HEK293 (cell line): ENCODE measurements around the gene STYX.

Source experiments
- CTCF ChIA-PET: fragments of 350-600 bp; formaldehyde crosslinking; extraction: SDS; loops from one replicate; lab custom pipeline; 2021; ENCODE audit warnings: antibody characterized with exemption; lab: Yijun Ruan, JAX
- POLR2A ChIA-PET: fragments of 300-600 bp; formaldehyde crosslinking; extraction: SDS; loops from one replicate; lab custom pipeline; 2020; ENCODE audit warnings: antibody characterized with exemption, inconsistent platforms; lab: Yijun Ruan, JAX
- H3K27ac ChIP-seq: fragments of 200-500 bp; sonication (Bioruptor generic); 2 replicates; pipeline ENCODE4 v1.5.1; 2014; ENCODE audit warnings: low read depth, low read length, control low read depth, inconsistent platforms; ENCODE audit errors: extremely low read depth
- H3K36me3 ChIP-seq, 2 experiments: fragments of 200-500 bp in 1 of 2; sonication (Bioruptor generic) in 1 of 2; 1 replicate in 1 of 2; 2 replicates in 1 of 2; pipeline ENCODE4 v1.5.1; 2014 to 2017; ENCODE audit warnings: inconsistent platforms in 2 of 2, low read length in 2 of 2; ENCODE audit not compliant: control insufficient read depth in 2 of 2, insufficient read depth in 1 of 2
- H3K4me1 ChIP-seq: fragments of 200-500 bp; sonication (Bioruptor generic); 2 replicates; pipeline ENCODE4 v1.5.1; 2014; ENCODE audit warnings: mild to moderate bottlenecking, low read length, inconsistent platforms; ENCODE audit not compliant: control insufficient read depth, insufficient read depth
- H3K4me3 ChIP-seq: 2 replicates; pipeline ENCODE4 v1.5.1; 2011; ENCODE audit warnings: low read depth, mild to moderate bottlenecking, control low read depth, low read length, moderate library complexity
- H3K9me3 ChIP-seq: fragments of 200-500 bp; sonication (Bioruptor generic); 2 replicates; pipeline ENCODE4 v1.5.1; 2014; ENCODE audit warnings: low read depth, low read length, inconsistent platforms; ENCODE audit not compliant: control insufficient read depth, insufficient read depth
- GLI2 ChIP-seq: fragments of 450-650 bp; formaldehyde crosslinking; IDR thresholded peaks from 2 replicates; pipeline ENCODE4; 2017; ENCODE audit warnings: missing biosample characterization, missing genetic modification characterization, low read depth, borderline replicate concordance
- IKZF3 ChIP-seq: fragments of 450-650 bp; IDR thresholded peaks from 2 replicates; pipeline ENCODE4 v1.5.0; 2018; ENCODE audit warnings: missing biosample characterization, mild to moderate bottlenecking, missing genetic modification characterization, moderate library complexity
- PRDM6 ChIP-seq: fragments of 450-650 bp; formaldehyde crosslinking; IDR thresholded peaks from 2 replicates; pipeline ENCODE4 v1.5.1; 2017; ENCODE audit warnings: missing biosample characterization, missing genetic modification characterization
- SP7 ChIP-seq: fragments of 450-650 bp; formaldehyde crosslinking; IDR thresholded peaks from 2 replicates; pipeline ENCODE4 v1.5.1; 2016; ENCODE audit warnings: missing biosample characterization, missing genetic modification characterization
- YY2 ChIP-seq: fragments of 450-650 bp; formaldehyde crosslinking; IDR thresholded peaks from 2 replicates; pipeline ENCODE4 v1.5.1; 2016; ENCODE audit warnings: missing biosample characterization, missing genetic modification characterization
- ZBTB11 ChIP-seq: fragments of 450-650 bp; formaldehyde crosslinking; conservative IDR thresholded peaks from 2 replicates; pipeline ENCODE4 v1.5.1; 2016; ENCODE audit warnings: low read depth, missing biosample characterization, missing genetic modification characterization
- ZFP3 ChIP-seq: fragments of 450-650 bp; formaldehyde crosslinking; IDR thresholded peaks from 2 replicates; pipeline ENCODE4 v1.5.1; 2016; ENCODE audit warnings: low read depth, missing biosample characterization, missing genetic modification characterization
- ZNF155 ChIP-seq: fragments of 450-650 bp; formaldehyde crosslinking; IDR thresholded peaks from 2 replicates; pipeline ENCODE4 v1.5.1; 2016; ENCODE audit warnings: missing biosample characterization, missing genetic modification characterization
- ZNF335 ChIP-seq: fragments of 450-650 bp; formaldehyde crosslinking; conservative IDR thresholded peaks from 2 replicates; pipeline ENCODE4 v1.5.1; 2016; ENCODE audit warnings: missing biosample characterization, missing genetic modification characterization
- ZNF416 ChIP-seq: fragments of 450-650 bp; formaldehyde crosslinking; IDR thresholded peaks from 2 replicates; pipeline ENCODE4 v1.5.1; 2016; ENCODE audit warnings: missing biosample characterization, missing genetic modification characterization
- ZNF701 ChIP-seq: fragments of 450-650 bp; formaldehyde crosslinking; IDR thresholded peaks from 2 replicates; pipeline ENCODE4 v1.5.1; 2016; ENCODE audit warnings: missing biosample characterization, missing genetic modification characterization
- ZXDB ChIP-seq: fragments of 450-650 bp; formaldehyde crosslinking; IDR thresholded peaks from 2 replicates; pipeline ENCODE4 v1.5.1; 2016; ENCODE audit warnings: missing biosample characterization, missing genetic modification characterization
- TF ChIP-seq, protein P1 (sequence below): fragments of 450-650 bp; formaldehyde crosslinking; IDR thresholded peaks from 2 replicates; pipeline ENCODE4 v1.5.1; 2016; ENCODE audit warnings: missing biosample characterization, missing genetic modification characterization, low read depth
- TF ChIP-seq, protein P2 (sequence below): fragments of 450-650 bp; formaldehyde crosslinking; IDR thresholded peaks from 2 replicates; pipeline ENCODE4 v1.5.1; 2016; ENCODE audit warnings: missing biosample characterization, missing genetic modification characterization
- TF ChIP-seq, protein P3 (sequence below): fragments of 450-650 bp; formaldehyde crosslinking; IDR thresholded peaks from 2 replicates; pipeline ENCODE4 v1.5.1; 2016; ENCODE audit warnings: missing biosample characterization, missing genetic modification characterization

STYX gene

DNA sequence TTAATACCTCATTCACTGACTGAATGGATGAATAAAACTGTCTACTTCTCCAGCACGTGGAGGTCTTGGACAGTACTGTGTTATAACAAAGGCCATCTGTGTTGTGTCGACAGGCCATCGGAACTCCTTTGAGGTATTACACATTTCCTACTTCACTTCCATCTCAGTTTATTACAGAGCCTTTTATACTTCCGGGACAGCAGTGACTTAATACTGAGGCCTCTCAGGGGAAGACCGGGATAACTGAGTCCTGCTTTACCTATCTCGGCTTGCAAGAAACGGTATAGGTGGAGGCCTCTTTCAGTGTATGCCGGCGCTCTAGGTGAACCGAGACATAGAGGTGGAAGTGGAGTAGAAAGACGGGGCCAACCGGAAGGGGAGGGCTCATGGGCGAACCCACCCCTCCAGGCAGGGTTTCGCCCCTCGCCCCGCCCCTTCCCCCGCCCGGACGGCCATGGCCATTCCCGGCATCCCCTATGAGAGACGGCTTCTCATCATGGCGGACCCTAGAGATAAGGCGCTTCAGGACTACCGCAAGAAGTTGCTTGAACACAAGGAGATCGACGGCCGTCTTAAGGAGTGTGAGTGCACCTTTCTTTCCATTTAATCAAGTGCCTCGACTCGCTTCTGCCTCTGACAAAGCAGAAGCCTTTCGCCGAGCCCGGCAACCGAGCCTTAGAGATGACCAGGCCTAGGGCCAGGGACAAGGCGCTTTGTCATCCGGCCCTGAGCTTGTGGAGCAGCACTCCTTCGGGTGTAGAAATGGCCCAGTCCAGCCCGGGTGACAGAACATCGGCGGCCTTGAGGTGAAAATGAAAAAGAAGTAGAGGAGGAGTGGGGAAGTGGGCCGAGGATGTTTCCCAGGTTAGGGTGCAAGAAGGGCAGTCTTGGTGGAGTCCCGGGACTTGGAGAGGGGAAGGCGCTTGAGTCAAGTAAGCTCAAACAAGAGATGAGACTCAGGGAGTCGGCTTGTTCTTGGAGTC lies 23.0 kb upstream of the STYX start, which contains the start of gene PSMC6 (continued):
- TF ChIP-seq, protein P1, sequence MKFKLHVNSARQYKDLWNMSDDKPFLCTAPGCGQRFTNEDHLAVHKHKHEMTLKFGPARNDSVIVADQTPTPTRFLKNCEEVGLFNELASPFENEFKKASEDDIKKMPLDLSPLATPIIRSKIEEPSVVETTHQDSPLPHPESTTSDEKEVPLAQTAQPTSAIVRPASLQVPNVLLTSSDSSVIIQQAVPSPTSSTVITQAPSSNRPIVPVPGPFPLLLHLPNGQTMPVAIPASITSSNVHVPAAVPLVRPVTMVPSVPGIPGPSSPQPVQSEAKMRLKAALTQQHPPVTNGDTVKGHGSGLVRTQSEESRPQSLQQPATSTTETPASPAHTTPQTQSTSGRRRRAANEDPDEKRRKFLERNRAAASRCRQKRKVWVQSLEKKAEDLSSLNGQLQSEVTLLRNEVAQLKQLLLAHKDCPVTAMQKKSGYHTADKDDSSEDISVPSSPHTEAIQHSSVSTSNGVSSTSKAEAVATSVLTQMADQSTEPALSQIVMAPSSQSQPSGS (tag by site-specific recombination): no peak
- TF ChIP-seq, protein P2, sequence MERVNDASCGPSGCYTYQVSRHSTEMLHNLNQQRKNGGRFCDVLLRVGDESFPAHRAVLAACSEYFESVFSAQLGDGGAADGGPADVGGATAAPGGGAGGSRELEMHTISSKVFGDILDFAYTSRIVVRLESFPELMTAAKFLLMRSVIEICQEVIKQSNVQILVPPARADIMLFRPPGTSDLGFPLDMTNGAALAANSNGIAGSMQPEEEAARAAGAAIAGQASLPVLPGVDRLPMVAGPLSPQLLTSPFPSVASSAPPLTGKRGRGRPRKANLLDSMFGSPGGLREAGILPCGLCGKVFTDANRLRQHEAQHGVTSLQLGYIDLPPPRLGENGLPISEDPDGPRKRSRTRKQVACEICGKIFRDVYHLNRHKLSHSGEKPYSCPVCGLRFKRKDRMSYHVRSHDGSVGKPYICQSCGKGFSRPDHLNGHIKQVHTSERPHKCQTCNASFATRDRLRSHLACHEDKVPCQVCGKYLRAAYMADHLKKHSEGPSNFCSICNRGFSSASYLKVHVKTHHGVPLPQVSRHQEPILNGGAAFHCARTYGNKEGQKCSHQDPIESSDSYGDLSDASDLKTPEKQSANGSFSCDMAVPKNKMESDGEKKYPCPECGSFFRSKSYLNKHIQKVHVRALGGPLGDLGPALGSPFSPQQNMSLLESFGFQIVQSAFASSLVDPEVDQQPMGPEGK: 0 out of 2 replicates have a peak, but pooled peaks have one; percentile 40
- TF ChIP-seq ZBTB11 (peak; percentile 51), ZXDB (tag by site-specific recombination) (peak; percentile 61), ZFP3 (tag by site-specific recombination) (no peak), ZNF335 (tag by site-specific recombination) (peak; percentile 40), IKZF3 (no peak)

DNA sequence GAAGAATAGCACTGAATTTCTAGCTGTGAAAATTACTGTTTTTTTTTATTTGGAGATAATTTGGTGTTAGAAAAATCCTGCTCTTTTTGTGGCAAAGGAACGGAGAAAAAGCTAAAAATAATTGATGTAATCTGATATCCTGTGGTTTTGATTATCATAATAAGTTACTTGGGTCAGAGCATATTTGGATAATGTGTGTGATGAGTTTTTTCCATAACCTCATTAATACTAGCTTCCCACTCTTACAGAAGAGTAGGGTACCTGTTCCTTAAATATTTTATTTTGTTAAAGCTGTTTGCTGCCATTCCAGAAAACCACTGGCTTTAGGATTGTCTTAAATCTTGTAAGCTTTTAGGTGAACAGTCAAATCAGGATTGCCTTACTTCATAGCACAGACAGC lies 18.3 kb upstream of the STYX start:
- Histone ChIP-seq H3K4me3 (no peak overlapping the region), H3K4me1 (peaks cover 4% of the 10 kb centered on the region; the same call in 1 of the 2 replicates), H3K36me3 (peaks cover 75 to 84% of the 10 kb centered on the region in 2 experiments), H3K9me3 (no peaks in the 10 kb centered on the region), H3K27ac (no peak overlapping the region)
- CTCF ChIA-PET: interaction anchor here (0.6 to 0.7 kb wide), 4 partner anchors 149 to 441 kb away, joined by 3 read pairs; no protein-coding TSS in a partner anchor
- 0 out of 2 replicates have a peak, but pooled peaks have one; percentile 16 for TF ChIP-seq SP7 (tag by site-specific recombination)
- TF ChIP-seq YY2 (tag by site-specific recombination): no peak
- peak; percentile 55; the same call in 1 of the 2 replicates for TF ChIP-seq PRDM6 (tag by site-specific recombination)
- no peak for TF ChIP-seq ZNF416
- no peak for TF ChIP-seq ZNF701 (tag by site-specific recombination)
- TF ChIP-seq, protein P3, sequence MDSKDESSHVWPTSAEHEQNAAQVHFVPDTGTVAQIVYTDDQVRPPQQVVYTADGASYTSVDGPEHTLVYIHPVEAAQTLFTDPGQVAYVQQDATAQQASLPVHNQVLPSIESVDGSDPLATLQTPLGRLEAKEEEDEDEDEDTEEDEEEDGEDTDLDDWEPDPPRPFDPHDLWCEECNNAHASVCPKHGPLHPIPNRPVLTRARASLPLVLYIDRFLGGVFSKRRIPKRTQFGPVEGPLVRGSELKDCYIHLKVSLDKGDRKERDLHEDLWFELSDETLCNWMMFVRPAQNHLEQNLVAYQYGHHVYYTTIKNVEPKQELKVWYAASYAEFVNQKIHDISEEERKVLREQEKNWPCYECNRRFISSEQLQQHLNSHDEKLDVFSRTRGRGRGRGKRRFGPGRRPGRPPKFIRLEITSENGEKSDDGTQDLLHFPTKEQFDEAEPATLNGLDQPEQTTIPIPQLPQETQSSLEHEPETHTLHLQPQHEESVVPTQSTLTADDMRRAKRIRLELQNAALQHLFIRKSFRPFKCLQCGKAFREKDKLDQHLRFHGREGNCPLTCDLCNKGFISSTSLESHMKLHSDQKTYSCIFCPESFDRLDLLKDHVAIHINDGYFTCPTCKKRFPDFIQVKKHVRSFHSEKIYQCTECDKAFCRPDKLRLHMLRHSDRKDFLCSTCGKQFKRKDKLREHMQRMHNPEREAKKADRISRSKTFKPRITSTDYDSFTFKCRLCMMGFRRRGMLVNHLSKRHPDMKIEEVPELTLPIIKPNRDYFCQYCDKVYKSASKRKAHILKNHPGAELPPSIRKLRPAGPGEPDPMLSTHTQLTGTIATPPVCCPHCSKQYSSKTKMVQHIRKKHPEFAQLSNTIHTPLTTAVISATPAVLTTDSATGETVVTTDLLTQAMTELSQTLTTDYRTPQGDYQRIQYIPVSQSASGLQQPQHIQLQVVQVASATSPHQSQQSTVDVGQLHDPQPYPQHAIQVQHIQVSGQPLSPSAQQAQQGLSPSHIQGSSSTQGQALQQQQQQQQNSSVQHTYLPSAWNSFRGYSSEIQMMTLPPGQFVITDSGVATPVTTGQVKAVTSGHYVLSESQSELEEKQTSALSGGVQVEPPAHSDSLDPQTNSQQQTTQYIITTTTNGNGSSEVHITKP (tag by site-specific recombination): no peak
- no peak for TF ChIP-seq ZNF155 (tag by site-specific recombination)
- no peak for TF ChIP-seq GLI2 (tag by site-specific recombination)
- POLR2A ChIA-PET: no interaction called here
